ENCODE data around the gene PAPOLB. TPM values are rescaled to one million over a fixed set of nuclear protein-coding genes. Genes with fewer than 3 reads are reported as not detected.

The PAPOLB gene
- total and polyA plus RNA-seq, 10 of the 15 experiments (the other 5 are each of a cell fraction or from before 2014, with no cell fraction given) = 0.01 TPM; not detected in 9

GRCh38 chr7:4905171-4905570 is 43.3 kb upstream of the PAPOLB start (continued):
- TF ChIP-seq E2F8 (IDR thresholded peaks at IDR 0.05; ENCODE audit: low read depth, partially characterized antibody) (no peak), IKZF2 (IDR thresholded peaks at IDR 0.05) (no peak), YY1 (IDR thresholded peaks at IDR 0.05; ENCODE audit: low read depth, low read length) (no peak), BACH1 (IDR thresholded peaks at IDR 0.05; ENCODE audit: borderline replicate concordance) (no peak)

- H3K4me1 ChIP-seq (ENCODE audit: control insufficient read depth, insufficient read depth, low read length) = no peaks in the 10 kb centered on the region
- no peak overlapping the region for H3K9ac ChIP-seq (ENCODE audit: control insufficient read depth, insufficient read depth, low read length)
- ATAC-seq (no peak), DNase-seq (ENCODE audit: low read depth, low spot score) (no peak), FAIRE-seq (no peak)
- no peaks in the 10 kb centered on the region for H3K27me3 ChIP-seq (replicated peaks in 1 of 2; ENCODE audit: control insufficient read depth in 2 of 2, insufficient read depth in 2 of 2, low read length in 1 of 2)
- no peaks in the 10 kb centered on the region for H3K79me2 ChIP-seq (ENCODE audit: control insufficient read depth, insufficient read depth, low read length)
- SMC1A ChIA-PET (ENCODE audit: uncharacterized antibody, unreplicated experiment) = no interaction called here
- CTCF ChIA-PET = no interaction called here
- H4K20me1 ChIP-seq (ENCODE audit: control insufficient read depth, insufficient read depth) = no peaks in the 10 kb centered on the region
- no peak overlapping the region for H3K4me2 ChIP-seq (ENCODE audit: control insufficient read depth, insufficient read depth)
- intact Hi-C loops (cut with micrococcal nuclease; ENCODE audit: unreplicated experiment) (no loop called here), in situ Hi-C loops (cut with MboI) (no loop called here)
- no peak overlapping the region for H2AFZ ChIP-seq (ENCODE audit: control insufficient read depth, low read depth, low read length)
- no peak overlapping the region for H3K4me3 ChIP-seq
- no peaks in the 10 kb centered on the region; the same call in 2 of the 3 replicates for H3K9me3 ChIP-seq (replicated peaks; ENCODE audit: control insufficient read depth, insufficient read depth, low read length)
- H3K36me3 ChIP-seq (ENCODE audit: control insufficient read depth in 2 of 2, insufficient read depth in 2 of 2, low read length in 1 of 2) = no peaks in the 10 kb centered on the region
- POLR2A ChIA-PET = no interaction called here
- no peak overlapping the region for H3K27ac ChIP-seq (ENCODE audit: control insufficient read depth, insufficient read depth)
- BruUV-seq (replicated peaks) = no TSS peak
- RAD21 ChIA-PET (ENCODE audit: unreplicated experiment) = no interaction called here
- TF ChIP-seq SP1 (IDR thresholded peaks at IDR 0.05; ENCODE audit: low read depth, low read length) (no peak), GABPA (IDR thresholded peaks at IDR 0.05; ENCODE audit: low read depth) (no peak), KDM1A (IDR thresholded peaks at IDR 0.05; ENCODE audit: borderline replicate concordance) (no peak), SPI1 (IDR thresholded peaks at IDR 0.05; ENCODE audit: borderline replicate concordance, insufficient read depth, low read depth, low read length) (no peak), HDGF (IDR thresholded peaks at IDR 0.05) (no peak), EGR1 (IDR thresholded peaks at IDR 0.05; ENCODE audit: borderline replicate concordance in 1 of 2, low read depth in 2 of 2, low read length in 2 of 2) (no peak), BCL3 (IDR thresholded peaks at IDR 0.05; ENCODE audit: borderline replicate concordance, insufficient read depth, low read depth, low read length, poor library complexity, severe bottlenecking) (no peak), RAD51 (IDR thresholded peaks at IDR 0.05) (no peak), FOXM1 (IDR thresholded peaks at IDR 0.05; ENCODE audit: low read depth, low read length) (no peak), KLF5 (IDR thresholded peaks at IDR 0.05; ENCODE audit: partially characterized antibody) (no peak), POLR2AphosphoS2 (IDR thresholded peaks at IDR 0.05; ENCODE audit: low read depth, low read length) (no peak), NR2F1 (conservative IDR thresholded peaks at IDR 0.05) (no peak)
Measured at GRCh38 chr7:4904346-4904745, 42.5 kb upstream of the PAPOLB start.

Measured in GM12878 (cell line).